Astrocyte (in vitro differentiated cells and primary cell): Measurements from ENCODE around the gene KCTD15. TPM values are rescaled to one million over a fixed set of nuclear protein-coding genes. Genes with fewer than 3 reads are reported as not detected.

Source experiments
- DNase-seq: peaks from one replicate; pipeline ENCODE4 v3.0.0-alpha.2; 2010; ENCODE audit warnings: low read depth
- FAIRE-seq: peaks from 2 replicates; lab custom pipeline; 2011; peaks lifted over from hg19 to GRCh38; lab: Jason Lieb, UNC
- H2AFZ ChIP-seq: 2 replicates; pipeline ENCODE4 v1.6.0; 2012; ENCODE audit warnings: low read depth, low read length, inconsistent platforms
- H3K27ac ChIP-seq: 2 replicates; pipeline ENCODE4 v1.5.1; 2011; ENCODE audit warnings: low read depth, low read length, inconsistent platforms
- H3K27me3 ChIP-seq: 2 replicates; pipeline ENCODE4 v1.6.0; 2011; ENCODE audit warnings: low read length, inconsistent platforms; ENCODE audit not compliant: insufficient read depth
- H3K36me3 ChIP-seq: 2 replicates; pipeline ENCODE4 v1.5.1; 2011; ENCODE audit warnings: low read length, inconsistent platforms; ENCODE audit not compliant: insufficient read depth
- H3K4me1 ChIP-seq: 2 replicates; pipeline ENCODE4 v1.5.1; 2011; ENCODE audit warnings: low read length, inconsistent platforms; ENCODE audit not compliant: insufficient read depth
- H3K4me2 ChIP-seq: 2 replicates; pipeline ENCODE4 v1.6.0; 2012; ENCODE audit warnings: low read length, inconsistent platforms
- H3K4me3 ChIP-seq: 2 replicates; pipeline ENCODE4 v1.5.1; 2011; ENCODE audit warnings: low read depth, mild to moderate bottlenecking, low read length, inconsistent platforms; ENCODE audit not compliant: insufficient read depth
- H3K79me2 ChIP-seq: 2 replicates; pipeline ENCODE4 v1.6.0; 2012; ENCODE audit warnings: mild to moderate bottlenecking, low read length, inconsistent platforms; ENCODE audit not compliant: insufficient read depth
- H3K9ac ChIP-seq: 2 replicates; pipeline ENCODE4 v1.6.0; 2012; ENCODE audit warnings: mild to moderate bottlenecking, low read length, inconsistent platforms
- H3K9me3 ChIP-seq: 2 replicates; pipeline ENCODE4 v1.5.1; 2012; ENCODE audit warnings: low read depth, mild to moderate bottlenecking, low read length, inconsistent platforms; ENCODE audit not compliant: insufficient read depth
- H4K20me1 ChIP-seq: 2 replicates; pipeline ENCODE4 v1.6.0; 2012; ENCODE audit warnings: low read length, inconsistent platforms; ENCODE audit not compliant: insufficient read depth
- H3K27ac Mint-ChIP-seq: one replicate; pipeline ENCODE4 v1.8.0; 2021; ENCODE audit warnings: mild to moderate bottlenecking, mixed read lengths; ENCODE audit not compliant: unreplicated experiment
- H3K27me3 Mint-ChIP-seq: one replicate; pipeline ENCODE4 v1.8.0; 2021; ENCODE audit warnings: low read depth, mixed read lengths; ENCODE audit not compliant: unreplicated experiment
- H3K36me3 Mint-ChIP-seq: one replicate; pipeline ENCODE4 v1.8.0; 2021; ENCODE audit warnings: low read depth, mixed read lengths; ENCODE audit not compliant: unreplicated experiment
- H3K4me1 Mint-ChIP-seq: one replicate; pipeline ENCODE4 v1.8.0; 2021; ENCODE audit warnings: low read depth, mixed read lengths; ENCODE audit not compliant: unreplicated experiment
- H3K4me3 Mint-ChIP-seq: one replicate; pipeline ENCODE4 v1.8.0; 2021; ENCODE audit warnings: mild to moderate bottlenecking, moderate library complexity, mixed read lengths; ENCODE audit not compliant: unreplicated experiment
- H3K9me3 Mint-ChIP-seq: one replicate; pipeline ENCODE4 v1.8.0; 2021; ENCODE audit warnings: mild to moderate bottlenecking, mixed read lengths; ENCODE audit not compliant: unreplicated experiment
- EZH2 ChIP-seq: IDR thresholded peaks from 2 replicates; pipeline ENCODE4 v1.6.1; 2012; ENCODE audit warnings: mild to moderate bottlenecking, low read length, inconsistent platforms; ENCODE audit not compliant: insufficient read depth
- total RNA-seq: library from RNA; stranded (reverse); gene quantifications from 2 replicates; pipeline ENCODE4 v1.2.1, GENCODE V29; 2021
- TF ChIP-seq, protein P1 (sequence below): IDR thresholded peaks from 2 replicates; pipeline ENCODE4 v1.5.1; 2011; ENCODE audit warnings: low read depth, mild to moderate bottlenecking, inconsistent platforms, low read length, moderate library complexity; ENCODE audit not compliant: insufficient read depth

KCTD15 gene
- total RNA-seq, 1 donor from 2014 or later, result 43.3 TPM

GRCh38 chr19:33780746-33781145, 15.9 kb upstream of the KCTD15 start:
- Histone ChIP-seq H3K36me3 (no peaks in the 10 kb centered on the region), H3K79me2 (no peaks in the 10 kb centered on the region), H3K27me3 (peaks cover 4% of the 10 kb centered on the region), H3K4me2 (peak overlapping the region; percentile 15), H2AFZ (no peak overlapping the region), H3K27ac (no peak overlapping the region), H3K9ac (no peak overlapping the region), H3K9me3 (no peaks in the 10 kb centered on the region), H3K4me3 (no peak overlapping the region), H4K20me1 (no peaks in the 10 kb centered on the region), H3K4me1 (peaks cover 36% of the 10 kb centered on the region)
- Mint-ChIP-seq H3K27me3 (peaks cover 30% of the 10 kb centered on the region), H3K27ac (no peak overlapping the region), H3K4me3 (no peak overlapping the region), H3K4me1 (peaks cover 28% of the 10 kb centered on the region), H3K9me3 (peaks cover 7% of the 10 kb centered on the region), H3K36me3 (no peaks in the 10 kb centered on the region)
- no peak for TF ChIP-seq EZH2
- TF ChIP-seq, protein P1, sequence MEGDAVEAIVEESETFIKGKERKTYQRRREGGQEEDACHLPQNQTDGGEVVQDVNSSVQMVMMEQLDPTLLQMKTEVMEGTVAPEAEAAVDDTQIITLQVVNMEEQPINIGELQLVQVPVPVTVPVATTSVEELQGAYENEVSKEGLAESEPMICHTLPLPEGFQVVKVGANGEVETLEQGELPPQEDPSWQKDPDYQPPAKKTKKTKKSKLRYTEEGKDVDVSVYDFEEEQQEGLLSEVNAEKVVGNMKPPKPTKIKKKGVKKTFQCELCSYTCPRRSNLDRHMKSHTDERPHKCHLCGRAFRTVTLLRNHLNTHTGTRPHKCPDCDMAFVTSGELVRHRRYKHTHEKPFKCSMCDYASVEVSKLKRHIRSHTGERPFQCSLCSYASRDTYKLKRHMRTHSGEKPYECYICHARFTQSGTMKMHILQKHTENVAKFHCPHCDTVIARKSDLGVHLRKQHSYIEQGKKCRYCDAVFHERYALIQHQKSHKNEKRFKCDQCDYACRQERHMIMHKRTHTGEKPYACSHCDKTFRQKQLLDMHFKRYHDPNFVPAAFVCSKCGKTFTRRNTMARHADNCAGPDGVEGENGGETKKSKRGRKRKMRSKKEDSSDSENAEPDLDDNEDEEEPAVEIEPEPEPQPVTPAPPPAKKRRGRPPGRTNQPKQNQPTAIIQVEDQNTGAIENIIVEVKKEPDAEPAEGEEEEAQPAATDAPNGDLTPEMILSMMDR, result no peak
- DNase-seq (no peak), FAIRE-seq (no peak)

DNA sequence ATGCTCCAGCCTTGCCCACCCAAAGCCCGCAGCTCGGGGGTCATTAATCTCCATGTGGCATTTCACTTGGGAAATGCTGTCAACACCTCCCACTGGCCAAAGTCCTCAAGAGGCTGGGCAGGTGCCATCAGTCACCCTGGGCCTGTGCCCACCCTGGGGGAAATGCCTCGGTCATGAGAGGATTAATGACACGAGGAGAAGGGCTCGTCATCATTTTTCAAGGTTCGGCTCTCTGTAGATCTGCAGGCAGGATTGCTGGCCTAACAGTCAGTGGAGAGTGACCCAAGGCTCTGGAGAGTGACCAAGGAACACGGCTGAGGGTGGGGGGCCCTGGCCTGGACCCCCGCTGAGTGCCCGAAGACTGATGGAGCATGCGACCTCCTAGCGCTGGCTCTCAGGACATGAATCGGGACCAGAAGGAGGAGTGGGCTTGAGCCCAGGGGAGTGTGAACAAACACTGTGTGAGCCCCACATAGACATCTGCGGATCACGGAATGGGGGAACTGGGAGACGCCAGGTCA, 15.2 kb upstream of the KCTD15 start:
- no peaks in the 10 kb centered on the region for H4K20me1 ChIP-seq
- Mint-ChIP-seq H3K4me1 (peaks cover 31% of the 10 kb centered on the region), H3K36me3 (no peaks in the 10 kb centered on the region), H3K27me3 (peaks cover 30% of the 10 kb centered on the region), H3K27ac (peak overlapping the region; percentile 64), H3K4me3 (no peak overlapping the region), H3K9me3 (peaks cover 8% of the 10 kb centered on the region)
- TF ChIP-seq, protein P1, result no peak
- no peak for TF ChIP-seq EZH2
- no peaks in the 10 kb centered on the region for H3K9me3 ChIP-seq
- H3K79me2 ChIP-seq, result no peaks in the 10 kb centered on the region
- no peak for FAIRE-seq
- H3K9ac ChIP-seq, result no peak overlapping the region
- H3K4me3 ChIP-seq, result no peak overlapping the region
- no peak for DNase-seq
- H2AFZ ChIP-seq, result no peak overlapping the region
- no peaks in the 10 kb centered on the region for H3K36me3 ChIP-seq
- peaks cover 41% of the 10 kb centered on the region for H3K4me1 ChIP-seq
- H3K27ac ChIP-seq, result no peak overlapping the region
- H3K27me3 ChIP-seq, result peaks cover 4% of the 10 kb centered on the region
- peak overlapping the region; percentile 40 for H3K4me2 ChIP-seq

DNA sequence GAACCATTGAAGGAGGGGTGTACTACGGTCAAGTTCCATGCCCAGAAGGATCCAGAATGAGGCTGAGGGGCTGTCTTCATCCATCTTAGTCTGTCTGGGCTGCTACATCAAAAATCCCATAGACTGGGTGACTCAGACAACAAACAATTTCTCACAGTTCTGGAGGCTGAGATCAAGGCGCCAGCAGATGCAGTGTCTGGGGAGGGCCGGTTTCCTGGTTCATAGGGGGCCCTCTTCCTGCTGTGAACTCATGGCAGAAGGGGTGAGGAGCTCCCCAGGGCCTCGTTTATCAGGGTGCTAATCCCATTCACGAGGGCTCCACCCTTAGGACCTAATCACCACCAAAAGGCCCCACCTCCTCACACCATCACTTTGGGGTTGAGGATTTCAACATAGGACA, 14.7 kb upstream of the KCTD15 start:
- H3K79me2 ChIP-seq, result no peaks in the 10 kb centered on the region
- H3K27ac ChIP-seq, result no peak overlapping the region
- H3K9me3 Mint-ChIP-seq, result peaks cover 8% of the 10 kb centered on the region
- no peaks in the 10 kb centered on the region for H3K36me3 Mint-ChIP-seq
- H3K4me3 ChIP-seq, result no peak overlapping the region
- FAIRE-seq (peak; percentile 54), DNase-seq (peak; percentile 37)
- H3K9me3 ChIP-seq, result no peaks in the 10 kb centered on the region
- no peak overlapping the region for H3K9ac ChIP-seq
- H4K20me1 ChIP-seq, result no peaks in the 10 kb centered on the region
- H2AFZ ChIP-seq, result no peak overlapping the region
- peak overlapping the region; percentile 64 for H3K27ac Mint-ChIP-seq
- peaks cover 31% of the 10 kb centered on the region for H3K4me1 Mint-ChIP-seq
- H3K36me3 ChIP-seq, result no peaks in the 10 kb centered on the region
- H3K27me3 ChIP-seq, result peaks cover 4% of the 10 kb centered on the region
- peaks cover 41% of the 10 kb centered on the region for H3K4me1 ChIP-seq
- H3K27me3 Mint-ChIP-seq, result peaks cover 30% of the 10 kb centered on the region
- H3K4me2 ChIP-seq, result peak overlapping the region; percentile 40
- H3K4me3 Mint-ChIP-seq, result no peak overlapping the region
- TF ChIP-seq EZH2, result no peak
- TF ChIP-seq, protein P1, result no peak
